HG03095 (cell line): ENCODE data around the gene ITGB1BP1.

Source experiments
- ATAC-seq: cut with Tn5 transposase; IDR thresholded peaks from one replicate; pipeline ENCODE4 v1.9.1; 2021; ENCODE audit warnings: moderate library complexity; ENCODE audit not compliant: unreplicated experiment

The ITGB1BP1 gene

GRCh38 chr2:9354318-9354717, 69.0 kb downstream of the ITGB1BP1 start:
- ATAC-seq, result no peak
